Endothelial cell of umbilical vein (primary cell): ENCODE data around the gene LRRC72. TPM values are rescaled to one million over a fixed set of nuclear protein-coding genes. Genes with fewer than 3 reads are reported as not detected.

Source experiments
- BruUV-seq: library from RNA; stranded (reverse); fragments of 400-500 nt; replicated peaks from 2 replicates; lab custom pipeline; 2021; lab: Mats Ljungman, UMichigan
- CTCF ChIA-PET: fragments of 300-600, 350-600 bp; sonication (Branson Sonifier 250); formaldehyde crosslinking; loops from one replicate; lab custom pipeline; 2021; ENCODE audit warnings: antibody characterized with exemption, inconsistent platforms; lab: Charles Lee
- POLR2A ChIA-PET: fragments of 300-600, 350-600 bp; sonication (Branson Sonifier 250); formaldehyde crosslinking; loops from one replicate; lab custom pipeline; 2021; ENCODE audit warnings: antibody characterized with exemption, inconsistent platforms; lab: Charles Lee
- DNase-seq: peaks from one replicate; pipeline ENCODE4 v3.0.0-alpha.2; 2011; ENCODE audit warnings: low read depth, low spot score
- FAIRE-seq: peaks from 2 replicates; lab custom pipeline; 2011; peaks lifted over from hg19 to GRCh38; lab: Jason Lieb, UNC
- H2AFZ ChIP-seq: 2 replicates; pipeline ENCODE4 v1.6.0; 2012; ENCODE audit warnings: low read depth, low read length, control low read depth, inconsistent platforms
- H3K27ac ChIP-seq: 2 replicates; pipeline ENCODE4 v1.5.1; 2011; ENCODE audit warnings: low read depth, mild to moderate bottlenecking, control low read depth, low read length, moderate library complexity; ENCODE audit not compliant: insufficient read depth
- H3K27me3 ChIP-seq, 2 experiments: 2 replicates each; pipeline versions ENCODE4 v1.6.0 to v1.6.1; 2011; ENCODE audit warnings: low read length in 2 of 2, mixed read lengths in 1 of 2; ENCODE audit not compliant: control insufficient read depth in 2 of 2, insufficient read depth in 2 of 2
- H3K36me3 ChIP-seq, 2 experiments: 2 replicates in 1 of 2; 3 replicates in 1 of 2; pipeline ENCODE4 v1.5.1; 2011; ENCODE audit warnings: low read length in 2 of 2, mild to moderate bottlenecking in 1 of 2, moderate library complexity in 1 of 2; ENCODE audit not compliant: control insufficient read depth in 2 of 2, insufficient read depth in 2 of 2; ENCODE audit errors: extremely low read depth in 1 of 2
- H3K4me1 ChIP-seq: 3 replicates; pipeline ENCODE4 v1.5.1; 2011; ENCODE audit warnings: mild to moderate bottlenecking, low read length; ENCODE audit not compliant: control insufficient read depth, insufficient read depth; ENCODE audit errors: extremely low read depth
- H3K4me2 ChIP-seq: 2 replicates; pipeline ENCODE4 v1.6.1; 2011; ENCODE audit warnings: low read length, control low read depth, mixed read lengths; ENCODE audit not compliant: insufficient read depth
- H3K4me3 ChIP-seq, 3 experiments: fragments of 200-600 bp in 1 of 3; sonication (generic), shearing (Covaris generic) in 1 of 3; replicated peaks in 1 of 3; 2 replicates each; pipeline ENCODE4 v1.5.1; 2011 to 2016; ENCODE audit warnings: control low read depth in 3 of 3, low read length in 3 of 3, mild to moderate bottlenecking in 2 of 3, inconsistent platforms in 1 of 3, low read depth in 1 of 3, moderate library complexity in 1 of 3; ENCODE audit not compliant: insufficient read depth in 1 of 3
- H3K79me2 ChIP-seq: 2 replicates; pipeline ENCODE4 v1.6.0; 2012; ENCODE audit warnings: low read length, inconsistent platforms; ENCODE audit not compliant: control insufficient read depth, insufficient read depth
- H3K9ac ChIP-seq: replicated peaks from 2 replicates; pipeline ENCODE3; 2011; ENCODE audit warnings: low read length, control low read depth; ENCODE audit not compliant: insufficient read depth; ENCODE audit errors: extremely low read depth
- H3K9me1 ChIP-seq: replicated peaks from 3 replicates; pipeline ENCODE4 v1.6.0; 2011; ENCODE audit warnings: mild to moderate bottlenecking, low read length; ENCODE audit not compliant: control insufficient read depth, insufficient read depth; ENCODE audit errors: extremely low read depth
- H3K9me3 ChIP-seq: replicated peaks from 2 replicates; pipeline ENCODE4 v1.5.1; 2012; ENCODE audit warnings: low read length, inconsistent platforms; ENCODE audit not compliant: control insufficient read depth, insufficient read depth
- H4K20me1 ChIP-seq: replicated peaks from 2 replicates; pipeline ENCODE3; 2011; ENCODE audit warnings: mild to moderate bottlenecking, low read length; ENCODE audit not compliant: control insufficient read depth, insufficient read depth; ENCODE audit errors: extremely low read depth
- EZH2 ChIP-seq: IDR thresholded peaks from 2 replicates; pipeline ENCODE4 v1.6.1; 2012; ENCODE audit warnings: borderline replicate concordance, low read depth, mild to moderate bottlenecking, moderate library complexity, low read length, inconsistent platforms; ENCODE audit not compliant: severe bottlenecking
- FOS ChIP-seq: IDR thresholded peaks from 2 replicates; pipeline ENCODE4 v1.6.1; 2011; ENCODE audit warnings: mild to moderate bottlenecking, low read length, moderate library complexity, borderline replicate concordance; ENCODE audit not compliant: insufficient read depth
- GATA2 ChIP-seq: IDR thresholded peaks from 2 replicates; pipeline ENCODE4 v1.7.0; 2011; ENCODE audit warnings: low read depth, mild to moderate bottlenecking, moderate library complexity, mixed read lengths, low read length; ENCODE audit not compliant: insufficient read length, insufficient read depth
- JUN ChIP-seq: IDR thresholded peaks from 2 replicates; pipeline ENCODE4 v1.6.1; 2011; ENCODE audit warnings: borderline replicate concordance, low read depth; ENCODE audit not compliant: insufficient read length, insufficient read depth
- MYC ChIP-seq: IDR thresholded peaks from one replicate; pipeline ENCODE4 v1.6.1; 2011; ENCODE audit warnings: mild to moderate bottlenecking, low read depth, low read length
- POLR2A ChIP-seq: IDR thresholded peaks from 2 replicates; pipeline ENCODE4 v1.6.1; 2012; ENCODE audit warnings: low read depth, mild to moderate bottlenecking, control low read depth, low read length
- POLR2AphosphoS5 ChIP-seq: IDR thresholded peaks from 2 replicates; pipeline ENCODE4 v1.6.1; 2012; ENCODE audit warnings: low read depth, mild to moderate bottlenecking, control low read depth, low read length, moderate library complexity; ENCODE audit not compliant: insufficient read depth
- dilution Hi-C: fragments of 300-500 bp; cut with MboI; formaldehyde crosslinking; loops from one replicate; pipeline ENCODE4 v1.15.0; 2019; ENCODE audit warnings: low sequenced_read_pairs; ENCODE audit not compliant: extremely low pct_ligation_motif_present
- intact Hi-C: fragments of 100-400 bp; cut with micrococcal nuclease; formaldehyde crosslinking; loops from one replicate; pipeline ENCODE4 v1.10.0; 2022
- polyA plus RNA-seq, 4 experiments: library from polyadenylated mRNA; depleted of rRNA in 3 of 4; stranded (reverse) in 3 of 4; unstranded in 1 of 4; fragments of >200 nt; gene quantifications; 2 replicates each; pipeline versions ENCODE4 v1.2.1 to v1.2.3, GENCODE V29; 2011 to 2012; ENCODE audit warnings: missing spikeins in 1 of 4
- total RNA-seq: library from RNA; stranded (reverse); gene quantifications from 2 replicates; pipeline ENCODE4 v1.2.3, GENCODE V29; 2021
- TF ChIP-seq, protein P1 (sequence below), 2 donors: IDR thresholded peaks; 1 replicate in 1 of 2; 2 replicates in 1 of 2; pipeline ENCODE4 v1.5.1; 2011; ENCODE audit warnings: low read length in 2 of 2, mild to moderate bottlenecking in 2 of 2, moderate library complexity in 2 of 2, control low read depth in 1 of 2, inconsistent platforms in 1 of 2, low read depth in 1 of 2; ENCODE audit not compliant: insufficient read depth in 1 of 2; ENCODE audit errors: extremely low read depth in 1 of 2
- TF ChIP-seq, protein P2 (sequence below): IDR thresholded peaks from 2 replicates; pipeline ENCODE4 v1.6.1; 2011; ENCODE audit not compliant: insufficient read depth, insufficient read length

Gene LRRC72
- total and polyA plus RNA-seq, 2 donors (not counting 3 experiments of a cell fraction or from before 2014, with no cell fraction given), result not detected

DNA sequence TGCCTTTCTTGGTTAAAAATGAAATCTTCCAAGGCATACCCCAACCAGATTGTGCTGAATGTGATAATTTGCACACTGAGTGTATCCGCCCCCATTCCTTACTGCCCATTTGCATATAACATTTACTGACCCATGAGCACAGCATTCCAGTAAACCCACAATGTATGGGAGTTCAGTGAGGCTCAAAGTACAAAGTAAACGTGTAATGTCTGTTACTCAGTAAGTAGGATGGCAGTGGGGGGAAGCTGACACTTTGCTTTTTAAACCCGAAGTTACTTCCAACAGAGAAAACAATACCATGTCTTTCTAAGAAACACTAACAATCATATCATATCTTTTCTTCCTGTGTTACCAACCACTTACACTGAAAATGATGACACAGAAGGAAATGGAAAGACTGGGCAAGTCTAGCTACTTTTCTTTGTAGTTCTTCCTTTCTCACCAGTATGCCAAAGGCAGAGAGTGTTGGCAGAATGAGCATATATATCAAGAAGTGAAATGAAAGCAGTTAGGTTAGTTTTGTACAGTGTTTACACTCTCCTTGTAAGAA lies 34.0 kb upstream of the LRRC72 start:
- H3K4me2 ChIP-seq, result no peak overlapping the region
- H4K20me1 ChIP-seq, result no peaks in the 10 kb centered on the region
- no peak for TF ChIP-seq JUN
- no peak for TF ChIP-seq POLR2A
- TF ChIP-seq, protein P1, sequence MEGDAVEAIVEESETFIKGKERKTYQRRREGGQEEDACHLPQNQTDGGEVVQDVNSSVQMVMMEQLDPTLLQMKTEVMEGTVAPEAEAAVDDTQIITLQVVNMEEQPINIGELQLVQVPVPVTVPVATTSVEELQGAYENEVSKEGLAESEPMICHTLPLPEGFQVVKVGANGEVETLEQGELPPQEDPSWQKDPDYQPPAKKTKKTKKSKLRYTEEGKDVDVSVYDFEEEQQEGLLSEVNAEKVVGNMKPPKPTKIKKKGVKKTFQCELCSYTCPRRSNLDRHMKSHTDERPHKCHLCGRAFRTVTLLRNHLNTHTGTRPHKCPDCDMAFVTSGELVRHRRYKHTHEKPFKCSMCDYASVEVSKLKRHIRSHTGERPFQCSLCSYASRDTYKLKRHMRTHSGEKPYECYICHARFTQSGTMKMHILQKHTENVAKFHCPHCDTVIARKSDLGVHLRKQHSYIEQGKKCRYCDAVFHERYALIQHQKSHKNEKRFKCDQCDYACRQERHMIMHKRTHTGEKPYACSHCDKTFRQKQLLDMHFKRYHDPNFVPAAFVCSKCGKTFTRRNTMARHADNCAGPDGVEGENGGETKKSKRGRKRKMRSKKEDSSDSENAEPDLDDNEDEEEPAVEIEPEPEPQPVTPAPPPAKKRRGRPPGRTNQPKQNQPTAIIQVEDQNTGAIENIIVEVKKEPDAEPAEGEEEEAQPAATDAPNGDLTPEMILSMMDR (IDR thresholded peaks at IDR 0.05; ENCODE audit: extremely low read depth in 1 of 2, insufficient read depth in 1 of 2, low read depth in 1 of 2, low read length in 2 of 2), result no peak
- TF ChIP-seq, protein P2, sequence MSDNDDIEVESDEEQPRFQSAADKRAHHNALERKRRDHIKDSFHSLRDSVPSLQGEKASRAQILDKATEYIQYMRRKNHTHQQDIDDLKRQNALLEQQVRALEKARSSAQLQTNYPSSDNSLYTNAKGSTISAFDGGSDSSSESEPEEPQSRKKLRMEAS, result no peak
- TF ChIP-seq FOS, result no peak
- no peak for TF ChIP-seq EZH2
- no peak for TF ChIP-seq MYC
- TF ChIP-seq GATA2, result no peak
- TF ChIP-seq POLR2AphosphoS5, result no peak
- H3K36me3 ChIP-seq, result no peaks in the 10 kb centered on the region
- no peaks in the 10 kb centered on the region for H3K27me3 ChIP-seq
- no peak overlapping the region for H3K27ac ChIP-seq
- ChIA-PET POLR2A (no interaction called here), CTCF (no interaction called here)
- peak; percentile 22 for DNase-seq
- no TSS peak for BruUV-seq
- H3K9me3 ChIP-seq, result no peaks in the 10 kb centered on the region
- H2AFZ ChIP-seq, result no peak overlapping the region
- FAIRE-seq, result no peak
- no peak overlapping the region for H3K9ac ChIP-seq
- no peak overlapping the region for H3K4me3 ChIP-seq
- dilution Hi-C loops (no loop called here), intact Hi-C loops (no loop called here)
- no peaks in the 10 kb centered on the region for H3K9me1 ChIP-seq
- no peaks in the 10 kb centered on the region for H3K79me2 ChIP-seq
- H3K4me1 ChIP-seq, result no peaks in the 10 kb centered on the region
